SKM-1 (cell line): ENCODE results near the gene LIN7B.

Source experiments
- DNase-seq: peaks from one replicate; lab custom pipeline; 2025; ENCODE audit not compliant: unreplicated experiment; lab: John Stamatoyannopoulos, UW

The LIN7B gene

DNA sequence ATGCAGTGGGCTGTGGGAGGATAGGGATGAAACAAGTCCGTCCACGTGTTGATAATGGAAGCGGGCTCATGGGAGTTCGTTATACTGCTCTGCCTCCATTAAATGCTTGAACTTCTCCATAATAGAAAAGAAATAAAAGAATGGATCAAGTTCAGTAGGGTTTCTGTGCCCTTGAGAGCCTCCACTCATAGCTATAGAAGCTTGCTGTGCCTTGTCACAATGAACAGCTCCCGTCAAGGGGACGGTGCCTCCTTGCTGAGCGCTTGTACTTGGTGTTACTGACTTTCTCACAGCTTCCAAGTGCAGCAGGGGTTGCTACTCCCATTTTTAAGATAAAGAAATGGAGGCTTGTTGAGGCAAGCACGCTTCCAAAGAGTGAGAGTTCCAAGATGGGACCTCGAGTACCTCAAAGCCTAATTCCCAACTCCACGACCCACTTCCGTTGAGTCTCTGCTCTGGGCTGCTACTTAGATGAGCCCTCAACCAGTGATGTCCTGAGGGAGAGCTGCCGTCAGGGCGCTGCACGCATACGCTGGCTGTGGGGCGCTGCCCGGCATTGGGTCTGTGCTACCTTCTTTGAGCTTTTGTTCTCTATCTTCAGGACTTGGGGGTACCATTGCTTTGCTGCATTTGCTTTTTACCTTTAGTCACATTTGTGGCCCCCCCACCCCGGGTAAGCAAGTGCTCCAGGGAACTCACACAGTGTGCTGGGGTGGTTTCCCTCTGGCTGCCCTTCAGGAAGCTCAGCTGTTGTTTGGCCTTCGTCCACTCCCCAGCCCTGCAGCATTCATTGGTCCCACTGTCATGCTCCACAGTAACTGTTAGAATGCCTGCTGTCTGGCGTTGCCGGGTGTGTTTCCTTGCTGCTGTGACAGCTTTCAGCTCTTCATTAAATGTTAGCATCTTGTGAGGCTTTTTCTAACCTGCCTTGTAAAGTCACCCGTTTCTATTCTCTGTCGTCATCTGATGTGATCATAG lies 19.4 kb upstream of the LIN7B start:
- DNase-seq = no peak

DNA sequence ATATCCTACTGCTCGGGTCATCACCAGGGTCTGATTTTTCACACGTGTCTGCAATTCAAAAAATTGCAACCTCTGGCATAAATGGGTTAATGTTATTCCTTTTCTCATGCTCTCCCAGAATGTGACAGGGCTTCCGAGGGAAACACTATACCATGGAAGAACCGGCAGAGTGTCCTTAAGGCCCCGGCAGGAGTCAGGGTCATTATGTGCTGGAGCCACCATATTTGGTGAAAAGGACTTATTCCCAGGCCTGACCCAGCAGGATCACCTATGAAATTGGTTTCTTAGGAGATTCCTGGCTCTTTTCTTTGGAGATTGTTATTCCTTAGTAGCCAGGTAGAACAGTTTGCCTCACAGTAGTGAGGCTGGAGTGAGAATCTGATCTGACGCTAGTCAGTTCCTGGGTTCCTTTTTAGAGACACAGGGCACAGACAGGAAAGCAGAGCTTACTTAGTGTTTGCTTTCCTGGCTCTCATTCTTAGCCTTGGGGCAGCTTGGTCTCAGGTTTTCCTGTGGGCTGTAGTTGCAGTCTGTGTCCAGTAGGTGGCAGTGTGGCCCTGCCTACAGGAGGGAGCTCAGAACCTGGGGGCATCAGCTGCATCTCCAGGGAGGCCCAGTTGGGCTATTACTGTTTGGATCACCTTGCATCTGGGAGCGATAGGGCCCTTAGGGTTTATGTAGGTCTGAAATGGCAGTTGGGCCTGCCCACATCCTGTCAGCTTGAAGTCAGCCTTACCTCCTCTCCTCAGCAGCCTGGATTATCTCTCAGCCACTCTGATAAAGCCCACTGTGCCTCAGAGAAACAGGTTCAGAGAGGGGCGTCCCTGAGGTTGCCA lies 16.5 kb upstream of the LIN7B start:
- DNase-seq = peak; percentile 30

DNA sequence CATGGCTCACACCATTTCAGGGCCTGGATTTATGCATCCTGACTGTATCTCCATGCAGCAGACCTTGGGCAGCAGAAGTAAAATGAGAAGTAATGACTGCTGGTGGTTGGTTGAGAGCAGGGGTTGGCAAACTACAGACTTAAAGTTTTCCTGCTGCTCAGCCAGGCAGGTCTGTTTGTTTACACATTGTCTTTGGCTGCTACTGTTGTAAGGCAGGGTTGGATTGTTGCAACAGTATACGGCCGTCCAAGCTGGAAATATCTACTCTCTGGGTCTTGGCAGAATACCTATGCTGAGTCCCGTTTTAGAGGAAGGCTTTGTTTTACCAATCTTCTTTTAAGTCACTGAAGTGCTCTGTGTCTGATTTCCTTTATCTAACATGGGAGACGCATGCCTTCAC lies 15.4 kb upstream of the LIN7B start:
- no peak for DNase-seq

DNA sequence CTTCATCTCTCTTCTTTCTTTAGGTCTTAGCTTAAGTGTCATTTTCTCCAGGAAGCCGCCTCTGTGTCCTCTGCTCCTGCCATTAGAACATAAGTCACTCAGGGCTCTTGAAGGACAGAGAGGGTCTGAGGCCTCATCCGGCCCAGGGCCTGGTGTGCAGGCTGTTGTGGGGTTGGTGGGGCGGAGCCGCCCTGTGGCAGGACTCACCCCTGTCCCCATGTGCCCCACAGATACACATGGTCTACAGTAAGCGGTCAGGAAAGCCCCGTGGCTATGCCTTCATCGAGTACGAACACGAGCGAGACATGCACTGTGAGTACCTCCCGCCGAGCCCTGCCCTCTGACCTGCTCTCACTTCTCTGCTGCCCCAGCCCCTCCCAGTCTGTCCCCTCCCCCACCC lies 13.0 kb upstream of the LIN7B start:
- DNase-seq = no peak

DNA sequence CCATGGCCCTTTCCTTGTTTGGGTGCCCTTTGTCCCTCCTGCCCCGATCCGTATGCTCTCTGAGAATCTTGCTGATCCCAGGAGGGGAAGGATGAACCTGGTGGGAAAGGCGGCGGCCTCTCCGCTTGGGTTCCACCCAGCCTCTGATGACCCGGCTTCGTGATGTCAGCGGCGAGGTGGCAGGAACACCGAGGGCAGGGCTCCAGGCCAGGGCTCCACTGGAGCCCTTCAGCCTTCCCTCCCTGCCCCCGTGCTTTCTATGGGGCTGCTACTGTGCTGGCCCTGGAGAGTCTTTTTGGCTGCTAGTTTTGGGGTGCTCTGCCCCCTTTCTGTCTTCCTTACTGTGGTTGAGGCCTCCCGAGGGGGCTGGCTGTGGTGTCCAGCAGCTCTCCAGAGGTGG lies 11.9 kb upstream of the LIN7B start:
- DNase-seq = no peak

DNA sequence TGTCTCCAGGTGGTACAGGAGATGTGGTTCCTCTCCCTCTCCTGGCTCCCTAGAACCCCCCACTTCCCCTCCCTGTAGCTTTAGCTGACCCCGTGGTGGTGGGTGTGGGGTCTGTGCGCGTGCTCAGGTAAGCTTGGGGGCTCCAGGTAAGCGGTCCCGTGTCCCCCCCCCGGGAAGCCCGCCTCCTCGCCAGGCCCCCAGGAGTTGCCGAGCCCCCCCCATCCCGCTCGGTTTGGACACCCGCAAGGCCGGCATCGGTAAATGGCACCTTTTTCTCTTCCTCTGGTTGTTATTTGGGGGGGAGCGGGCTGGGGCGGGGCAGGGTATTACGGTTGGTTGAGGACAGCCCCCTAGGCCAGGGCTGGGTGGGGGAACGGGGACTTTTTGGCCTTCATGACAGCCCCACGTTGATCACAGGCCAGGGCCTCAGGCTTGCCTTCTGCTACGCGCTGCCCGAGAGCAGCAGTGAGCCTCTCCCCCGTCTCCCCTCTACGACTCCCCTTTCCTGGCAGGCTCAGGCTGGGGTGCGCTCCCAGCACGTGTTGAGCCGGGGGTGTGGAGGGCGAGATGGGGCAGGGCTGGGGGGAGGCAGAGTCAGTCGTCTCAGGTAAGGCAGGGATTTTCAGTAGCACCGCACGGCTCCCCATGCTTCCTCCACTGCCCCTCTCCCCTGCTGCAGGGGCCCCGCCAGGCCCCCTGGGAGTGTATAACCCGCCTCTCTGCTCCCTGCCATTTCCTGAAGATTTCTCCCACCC lies 10.7 kb upstream of the LIN7B start:
- DNase-seq = no peak

DNA sequence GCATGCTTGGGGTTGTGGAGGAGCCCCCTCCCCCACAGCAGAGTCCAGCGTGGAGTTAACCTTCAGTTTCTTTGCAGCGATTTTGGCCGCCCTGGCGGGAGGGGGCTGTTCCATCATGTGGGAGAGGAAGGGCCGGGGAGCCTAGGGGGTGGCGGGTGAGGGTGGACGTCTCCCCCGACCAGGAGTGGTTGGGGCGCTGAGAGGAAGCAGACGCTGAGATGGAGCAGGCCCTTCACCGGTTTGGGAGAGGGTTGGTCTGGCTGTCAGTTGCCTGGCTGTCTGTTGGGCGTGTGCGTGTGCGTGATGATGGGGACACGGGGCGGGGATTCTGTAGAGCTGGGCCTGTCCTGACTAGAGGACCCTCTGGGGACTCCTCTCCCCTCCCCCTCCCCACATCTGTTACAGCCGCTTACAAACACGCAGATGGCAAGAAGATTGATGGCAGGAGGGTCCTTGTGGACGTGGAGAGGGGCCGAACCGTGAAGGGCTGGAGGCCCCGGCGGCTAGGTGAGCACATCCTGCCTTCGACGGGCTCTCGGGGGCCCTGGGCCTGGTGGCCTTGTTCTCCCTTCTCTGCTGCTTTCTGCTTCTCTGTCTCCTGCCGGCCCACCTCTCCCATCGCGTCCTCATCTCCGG lies 9.8 kb upstream of the LIN7B start:
- no peak for DNase-seq

DNA sequence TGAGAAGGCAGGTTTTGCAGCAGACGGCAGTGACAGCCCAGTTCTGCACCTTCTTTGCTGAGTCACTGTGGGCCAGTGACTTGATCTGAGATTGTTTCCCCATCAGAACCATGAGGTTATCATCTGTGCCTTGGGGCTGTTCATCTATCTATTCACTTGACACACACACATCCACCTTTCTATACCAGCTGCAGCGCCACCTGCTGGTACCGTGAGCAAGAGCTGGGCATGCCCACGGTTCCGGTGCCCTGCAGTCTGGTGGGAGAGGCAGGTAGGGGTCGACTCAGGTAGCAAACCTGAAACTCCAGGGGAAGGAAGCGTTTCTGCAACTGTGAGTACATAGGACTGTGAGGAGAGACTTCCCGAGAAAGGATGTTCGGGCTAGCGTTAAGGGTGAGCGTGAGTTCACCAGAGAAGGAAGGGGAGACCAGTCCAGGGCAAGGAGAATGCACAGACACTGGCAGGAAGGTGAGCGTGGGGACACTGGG lies 7.5 kb upstream of the LIN7B start:
- DNase-seq = no peak

DNA sequence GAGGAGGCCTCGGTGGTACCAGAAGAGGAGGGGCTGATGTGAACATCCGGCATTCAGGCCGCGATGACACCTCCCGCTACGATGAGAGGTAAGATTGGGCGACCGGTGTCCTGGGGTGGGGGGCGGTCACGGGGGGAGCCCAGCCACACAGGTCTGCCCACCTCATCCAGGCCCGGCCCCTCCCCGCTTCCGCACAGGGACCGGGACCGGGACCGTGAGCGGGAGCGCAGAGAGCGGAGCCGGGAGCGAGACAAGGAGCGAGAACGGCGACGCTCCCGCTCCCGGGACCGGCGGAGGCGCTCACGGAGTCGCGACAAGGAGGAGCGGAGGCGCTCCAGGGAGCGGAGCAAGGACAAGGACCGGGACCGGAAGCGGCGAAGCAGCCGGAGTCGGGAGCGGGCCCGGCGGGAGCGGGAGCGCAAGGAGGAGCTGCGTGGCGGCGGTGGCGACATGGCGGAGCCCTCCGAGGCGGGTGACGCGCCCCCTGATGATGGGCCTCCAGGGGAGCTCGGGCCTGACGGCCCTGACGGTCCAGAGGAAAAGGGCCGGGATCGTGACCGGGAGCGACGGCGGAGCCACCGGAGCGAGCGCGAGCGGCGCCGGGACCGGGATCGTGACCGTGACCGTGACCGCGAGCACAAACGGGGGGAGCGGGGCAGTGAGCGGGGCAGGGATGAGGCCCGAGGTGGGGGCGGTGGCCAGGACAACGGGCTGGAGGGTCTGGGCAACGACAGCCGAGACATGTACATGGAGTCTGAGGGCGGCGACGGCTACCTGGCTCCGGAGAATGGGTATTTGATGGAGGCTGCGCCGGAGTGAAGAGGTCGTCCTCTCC lies 6.3 kb upstream of the LIN7B start:
- no peak for DNase-seq

DNA sequence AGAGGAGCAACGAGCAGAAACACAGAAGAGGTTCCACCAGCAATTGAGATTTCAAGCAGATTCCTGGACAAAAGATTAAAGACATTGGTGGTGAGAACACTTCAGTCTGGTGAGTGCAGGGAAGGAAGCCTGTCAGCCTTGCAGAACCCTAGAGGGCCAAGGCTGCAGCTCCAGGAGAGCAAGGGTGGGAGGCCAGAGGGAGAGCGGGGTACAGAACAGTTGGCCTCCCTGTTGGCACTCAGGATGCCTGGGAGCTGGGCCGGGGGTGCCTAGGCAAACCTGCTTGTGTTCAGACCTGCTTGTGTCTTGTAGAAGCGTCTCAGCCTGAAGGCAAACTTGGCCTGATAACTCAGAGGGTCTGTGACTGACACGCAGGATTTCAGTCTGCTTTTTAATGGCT lies 5.1 kb upstream of the LIN7B start:
- DNase-seq = no peak

DNA sequence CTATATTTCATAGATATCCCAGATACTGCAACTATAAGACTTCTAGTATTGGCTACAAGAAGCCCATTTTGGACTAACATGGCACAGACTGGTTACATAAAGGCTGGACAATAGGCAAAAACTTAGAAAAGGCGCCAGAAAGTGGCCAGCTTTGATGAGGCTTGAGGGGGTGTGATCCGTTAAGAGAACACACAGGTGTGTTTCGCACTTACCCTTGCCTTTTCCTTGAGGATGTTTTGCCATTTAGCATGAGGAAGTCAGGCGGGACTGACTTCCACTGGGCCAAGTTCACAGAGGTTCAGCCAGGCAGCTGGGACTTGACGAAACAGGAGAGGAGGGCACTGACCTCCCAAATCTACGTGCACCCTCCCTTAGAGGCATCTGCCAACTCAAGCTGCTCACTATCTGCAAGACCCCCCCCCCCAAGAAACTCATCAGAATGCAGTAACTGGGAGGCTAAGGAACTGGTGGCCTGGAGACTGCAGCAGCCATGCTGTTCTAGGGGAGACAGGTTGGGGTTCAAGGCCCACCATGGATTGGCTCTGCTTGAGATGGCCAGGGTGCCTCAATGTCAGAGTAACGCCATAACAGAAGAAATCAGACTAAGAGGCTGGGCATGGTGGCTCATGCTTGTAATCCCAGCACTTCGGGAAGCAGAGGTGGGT lies 4.5 kb upstream of the LIN7B start:
- no peak for DNase-seq

DNA sequence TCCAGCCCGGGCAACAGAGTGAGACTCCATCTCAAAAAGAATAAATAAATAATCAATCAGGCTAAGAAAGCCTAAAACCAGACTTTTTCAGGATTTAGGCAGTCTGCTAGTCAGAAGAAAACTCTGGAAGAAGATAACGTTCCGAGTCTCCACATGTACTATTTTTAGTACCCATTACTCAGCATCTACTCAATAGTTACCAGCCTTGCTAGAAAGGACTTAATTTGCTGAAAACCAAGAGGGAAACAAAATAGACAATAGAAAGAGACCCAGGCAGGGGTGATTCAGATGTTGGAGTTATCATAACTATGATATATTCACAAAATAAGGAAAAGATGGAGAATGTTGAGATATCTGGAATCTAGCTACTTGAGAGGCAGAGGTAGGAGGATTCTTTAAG lies 3.6 kb upstream of the LIN7B start:
- DNase-seq = no peak

DNA sequence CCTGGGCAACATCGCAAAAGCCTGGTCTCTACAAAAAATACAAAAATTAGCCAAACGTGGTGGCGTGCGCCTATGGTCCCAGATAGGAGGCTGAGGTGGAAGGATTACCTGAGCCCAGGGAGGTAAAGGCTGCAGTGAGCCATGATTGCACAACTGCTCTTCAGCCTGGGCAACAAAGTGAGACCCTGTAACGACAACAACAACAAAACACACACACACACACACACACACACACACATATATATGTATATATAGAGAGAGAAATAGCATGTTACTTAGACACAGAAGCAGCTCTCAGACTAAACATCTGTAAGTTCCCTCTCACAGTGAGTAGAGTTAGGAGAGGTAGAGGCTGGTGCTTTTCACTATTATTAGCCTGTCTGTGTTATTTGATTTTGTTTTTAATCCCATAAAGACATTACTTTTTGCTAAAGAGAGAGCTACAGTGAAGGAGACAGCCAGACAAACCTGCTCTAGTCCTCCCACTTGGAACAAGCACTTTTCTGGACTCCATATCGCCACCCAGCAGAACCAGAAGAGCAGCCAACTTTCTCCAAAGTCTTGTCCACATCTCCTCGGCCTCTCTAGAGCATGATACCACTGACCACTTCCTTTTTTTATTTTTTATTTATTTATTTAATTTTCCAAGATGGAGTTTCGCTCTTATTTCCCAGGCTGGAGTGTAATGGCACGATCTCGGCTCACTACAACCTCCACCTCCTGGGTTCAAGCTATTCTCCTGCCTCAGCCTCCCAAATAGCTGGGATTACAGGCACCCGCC lies 2.8 kb upstream of the LIN7B start:
- DNase-seq = no peak

DNA sequence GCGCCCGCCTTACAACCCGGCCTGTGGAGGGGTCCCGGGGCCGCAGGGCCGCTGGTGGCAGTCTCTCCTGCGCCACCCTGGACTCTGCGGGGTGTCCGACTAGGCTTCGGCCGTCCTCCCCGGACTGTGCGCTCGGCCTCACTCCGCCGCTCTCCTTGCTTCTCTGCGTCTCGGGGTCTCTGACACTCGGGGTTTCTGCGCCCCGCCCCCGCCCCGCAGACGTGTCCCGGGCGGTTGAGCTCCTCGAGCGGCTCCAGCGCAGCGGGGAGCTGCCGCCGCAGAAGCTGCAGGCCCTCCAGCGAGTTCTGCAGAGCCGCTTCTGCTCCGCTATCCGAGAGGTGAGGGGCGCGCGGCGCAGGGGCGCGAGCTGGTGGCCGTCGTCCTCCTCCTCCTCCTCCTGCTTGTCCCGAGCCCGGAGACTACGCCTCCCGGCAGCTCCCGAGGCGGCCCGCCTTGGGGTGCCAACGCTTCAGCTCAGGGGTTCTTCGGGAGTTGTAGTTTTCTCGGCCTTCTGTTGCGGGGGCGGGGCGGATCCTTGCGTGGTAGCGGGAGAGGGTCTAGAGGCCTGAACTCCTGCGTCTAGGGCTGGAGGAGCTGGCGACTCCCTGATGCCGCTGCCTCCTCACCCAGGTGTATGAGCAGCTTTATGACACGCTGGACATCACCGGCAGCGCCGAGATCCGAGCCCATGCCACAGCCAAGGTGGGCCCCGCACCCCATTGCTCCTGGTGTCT lies 627 bp downstream of the LIN7B start:
- no peak for DNase-seq

DNA sequence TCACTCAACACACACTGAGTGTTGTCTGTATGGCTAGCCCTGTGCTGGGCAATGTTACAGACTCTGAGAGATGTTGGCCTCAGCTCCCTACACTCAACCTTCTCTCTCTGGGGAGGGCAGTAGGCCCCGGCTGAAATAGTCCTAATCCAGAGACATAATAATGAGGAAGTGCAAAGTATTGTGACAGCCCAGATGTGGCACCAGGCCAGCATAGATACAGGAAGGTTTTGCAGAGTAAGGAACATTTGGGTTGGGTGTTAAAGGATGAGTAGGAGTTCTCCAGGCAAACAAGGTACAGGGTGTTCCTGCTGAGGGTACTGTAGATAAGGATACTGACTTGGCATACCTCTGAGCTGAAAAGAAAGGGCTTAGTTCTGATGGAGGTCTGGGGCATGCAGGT lies 2.4 kb downstream of the LIN7B start:
- no peak for DNase-seq

DNA sequence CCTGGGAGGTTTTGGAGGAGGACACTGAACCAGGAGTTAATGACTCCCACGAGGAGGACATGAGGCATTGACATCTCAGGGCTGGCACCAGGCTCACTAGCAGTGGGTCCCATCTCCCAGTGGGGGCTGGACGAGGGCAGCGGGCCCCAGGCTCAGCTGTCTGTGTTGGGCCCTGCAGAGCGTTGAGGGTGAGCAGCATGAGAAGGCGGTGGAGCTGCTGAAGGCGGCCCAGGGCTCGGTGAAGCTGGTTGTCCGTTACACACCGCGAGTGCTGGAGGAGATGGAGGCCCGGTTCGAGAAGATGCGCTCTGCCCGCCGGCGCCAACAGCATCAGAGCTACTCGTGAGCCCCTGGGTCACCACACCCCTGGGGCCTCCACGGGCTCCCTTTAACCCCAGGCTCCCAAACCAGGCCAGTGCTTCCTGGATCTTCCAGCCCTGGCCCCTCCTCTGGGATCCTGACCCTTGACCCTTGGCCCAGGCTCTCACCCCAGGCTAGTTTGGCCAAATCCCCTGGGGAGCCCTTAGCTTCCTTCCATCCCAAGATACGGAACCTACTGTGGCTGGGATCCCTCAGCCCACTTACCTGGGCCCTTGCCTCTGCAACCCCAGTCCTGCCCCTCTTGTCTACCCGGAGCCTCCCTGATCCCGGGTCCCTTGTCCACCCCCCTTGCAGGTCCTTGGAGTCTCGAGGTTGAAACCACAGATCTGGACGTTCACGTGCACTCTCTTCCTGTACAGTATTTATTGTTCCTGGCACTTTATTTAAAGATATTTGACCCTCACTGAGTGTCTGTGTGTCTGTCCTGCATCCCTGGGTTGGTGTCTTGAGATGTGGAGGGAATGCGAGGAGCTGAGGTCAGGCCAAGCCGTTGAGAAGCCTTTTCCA lies 3.8 kb downstream of the LIN7B start:
- no peak for DNase-seq
